Glutamatergic neuron (in vitro differentiated cells): ENCODE results near the gene SGSM2. TPM values are rescaled to one million over a fixed set of nuclear protein-coding genes. Genes with fewer than 3 reads are reported as not detected.
A peak's percentile ranks its signal among the peaks of the same experiment; 100 is the strongest.

ENCODE experiments used
- DNase-seq: peaks from one replicate; pipeline ENCODE4 v3.0.0; 2022
- H3K27ac Mint-ChIP-seq: one replicate; pipeline ENCODE4 v1.8.0; 2020; ENCODE audit warnings: mild to moderate bottlenecking, mixed read lengths, inconsistent platforms; ENCODE audit not compliant: unreplicated experiment
- H3K27me3 Mint-ChIP-seq: one replicate; pipeline ENCODE4 v1.8.0; 2020; ENCODE audit warnings: mild to moderate bottlenecking, moderate library complexity, mixed read lengths, inconsistent platforms; ENCODE audit not compliant: unreplicated experiment
- H3K36me3 Mint-ChIP-seq: one replicate; pipeline ENCODE4 v1.8.0; 2020; ENCODE audit warnings: mild to moderate bottlenecking, mixed read lengths, inconsistent platforms; ENCODE audit not compliant: unreplicated experiment
- H3K4me1 Mint-ChIP-seq: one replicate; pipeline ENCODE4 v1.8.0; 2020; ENCODE audit warnings: mild to moderate bottlenecking, low read depth, mixed read lengths, inconsistent platforms; ENCODE audit not compliant: unreplicated experiment
- H3K4me3 Mint-ChIP-seq: one replicate; pipeline ENCODE4 v1.8.0; 2020; ENCODE audit warnings: mild to moderate bottlenecking, mixed read lengths, inconsistent platforms; ENCODE audit not compliant: unreplicated experiment
- H3K9me3 Mint-ChIP-seq: one replicate; pipeline ENCODE4 v1.8.0; 2020; ENCODE audit warnings: mild to moderate bottlenecking, moderate library complexity, mixed read lengths, inconsistent platforms; ENCODE audit not compliant: unreplicated experiment
- total RNA-seq: library from RNA; stranded (reverse); fragmentation: NEBNext Ultra II Directional; extraction: Animal tissue kit (Norgen Biotek cat#: 25700); gene quantifications from one replicate; pipeline ENCODE4 v1.2.1, GENCODE V29; 2021; ENCODE audit not compliant: unreplicated experiment
- TF ChIP-seq, protein P1 (sequence below): fragments of 200-600 bp; sonication (generic); IDR thresholded peaks from one replicate; pipeline ENCODE4 v1.5.0; 2021; ENCODE audit not compliant: partially characterized antibody, unreplicated experiment

Gene SGSM2
- total RNA-seq, 1 donor from 2014 or later = 111 TPM

DNA sequence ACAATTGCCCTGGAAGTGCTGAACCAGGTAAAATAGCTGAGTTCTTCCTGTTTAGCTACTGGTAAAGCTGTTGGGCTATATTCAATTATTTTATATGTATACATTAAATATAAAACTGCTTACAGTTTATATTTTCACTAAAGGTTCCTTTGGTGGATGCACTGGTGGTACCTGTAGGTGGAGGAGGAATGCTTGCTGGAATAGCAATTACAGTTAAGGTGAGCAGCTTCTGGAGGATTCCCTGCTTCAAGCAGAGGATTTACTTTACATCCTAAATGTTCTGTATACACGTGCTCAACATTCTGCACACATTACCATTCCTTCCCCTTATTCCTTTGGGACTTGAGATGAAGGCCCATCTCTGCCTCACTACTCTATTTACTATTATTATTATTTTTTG lies 15.9 kb upstream of the SGSM2 start:
- H3K4me3 Mint-ChIP-seq = no peak overlapping the region
- TF ChIP-seq, protein P1, sequence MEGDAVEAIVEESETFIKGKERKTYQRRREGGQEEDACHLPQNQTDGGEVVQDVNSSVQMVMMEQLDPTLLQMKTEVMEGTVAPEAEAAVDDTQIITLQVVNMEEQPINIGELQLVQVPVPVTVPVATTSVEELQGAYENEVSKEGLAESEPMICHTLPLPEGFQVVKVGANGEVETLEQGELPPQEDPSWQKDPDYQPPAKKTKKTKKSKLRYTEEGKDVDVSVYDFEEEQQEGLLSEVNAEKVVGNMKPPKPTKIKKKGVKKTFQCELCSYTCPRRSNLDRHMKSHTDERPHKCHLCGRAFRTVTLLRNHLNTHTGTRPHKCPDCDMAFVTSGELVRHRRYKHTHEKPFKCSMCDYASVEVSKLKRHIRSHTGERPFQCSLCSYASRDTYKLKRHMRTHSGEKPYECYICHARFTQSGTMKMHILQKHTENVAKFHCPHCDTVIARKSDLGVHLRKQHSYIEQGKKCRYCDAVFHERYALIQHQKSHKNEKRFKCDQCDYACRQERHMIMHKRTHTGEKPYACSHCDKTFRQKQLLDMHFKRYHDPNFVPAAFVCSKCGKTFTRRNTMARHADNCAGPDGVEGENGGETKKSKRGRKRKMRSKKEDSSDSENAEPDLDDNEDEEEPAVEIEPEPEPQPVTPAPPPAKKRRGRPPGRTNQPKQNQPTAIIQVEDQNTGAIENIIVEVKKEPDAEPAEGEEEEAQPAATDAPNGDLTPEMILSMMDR = no peak
- DNase-seq = no peak
- H3K27me3 Mint-ChIP-seq = no peaks in the 10 kb centered on the region
- H3K27ac Mint-ChIP-seq = no peak overlapping the region
- H3K9me3 Mint-ChIP-seq = no peaks in the 10 kb centered on the region
- H3K4me1 Mint-ChIP-seq = no peaks in the 10 kb centered on the region
- no peaks in the 10 kb centered on the region for H3K36me3 Mint-ChIP-seq

DNA sequence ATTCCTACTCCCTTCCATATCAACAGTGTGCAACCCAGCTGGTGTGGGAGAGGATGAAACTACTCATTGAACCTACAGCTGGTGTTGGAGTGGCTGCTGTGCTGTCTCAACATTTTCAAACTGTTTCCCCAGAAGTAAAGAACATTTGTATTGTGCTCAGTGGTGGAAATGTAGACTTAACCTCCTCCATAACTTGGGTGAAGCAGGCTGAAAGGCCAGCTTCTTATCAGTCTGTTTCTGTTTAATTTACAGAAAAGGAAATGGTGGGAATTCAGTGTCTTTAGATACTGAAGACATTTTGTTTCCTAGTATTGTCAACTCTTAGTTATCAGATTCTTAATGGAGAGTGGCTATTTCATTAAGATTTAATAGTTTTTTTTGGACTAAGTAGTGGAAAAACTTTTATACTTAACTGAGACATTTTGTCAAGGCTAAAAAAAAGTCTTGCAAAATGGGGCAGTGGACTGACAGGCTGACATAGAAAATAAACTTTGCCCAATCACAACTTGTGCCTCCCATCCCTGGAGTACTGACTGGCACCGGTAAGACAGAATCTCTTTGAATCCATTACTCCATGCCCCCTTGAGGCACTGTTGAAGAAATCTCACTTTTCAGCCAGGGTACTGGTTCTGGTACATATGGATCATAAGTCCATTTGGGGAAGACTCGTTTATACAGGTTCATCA lies 13.5 kb upstream of the SGSM2 start:
- Mint-ChIP-seq H3K27ac (no peak overlapping the region), H3K4me3 (no peak overlapping the region), H3K27me3 (no peaks in the 10 kb centered on the region), H3K9me3 (no peaks in the 10 kb centered on the region), H3K4me1 (no peaks in the 10 kb centered on the region), H3K36me3 (no peaks in the 10 kb centered on the region)
- TF ChIP-seq, protein P1 = no peak
- no peak for DNase-seq

DNA sequence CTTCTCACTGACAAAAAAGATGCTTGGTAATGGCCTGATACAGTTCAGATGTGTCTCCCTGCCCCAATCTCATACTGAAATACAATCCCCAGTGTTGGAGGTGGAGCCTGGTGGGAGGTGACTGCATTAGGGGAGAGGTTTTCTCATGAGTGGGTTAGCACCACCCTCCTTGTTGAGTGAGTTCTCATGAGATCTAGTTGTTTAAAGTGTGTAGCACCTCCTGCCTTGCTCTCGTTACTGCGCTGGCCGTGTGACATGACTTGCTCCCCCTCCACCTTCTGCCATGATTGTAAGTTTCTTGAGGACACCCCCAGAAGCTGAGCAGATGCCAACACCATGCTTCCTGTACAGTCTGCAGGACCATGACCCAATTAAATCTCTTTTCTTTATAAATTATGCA lies 6.0 kb upstream of the SGSM2 start:
- peaks cover 4% of the 10 kb centered on the region for H3K27me3 Mint-ChIP-seq
- no peak overlapping the region for H3K27ac Mint-ChIP-seq
- H3K36me3 Mint-ChIP-seq = no peaks in the 10 kb centered on the region
- TF ChIP-seq, protein P1 = no peak
- no peak overlapping the region for H3K4me3 Mint-ChIP-seq
- H3K9me3 Mint-ChIP-seq = peaks cover 3% of the 10 kb centered on the region
- peaks cover 9% of the 10 kb centered on the region for H3K4me1 Mint-ChIP-seq
- no peak for DNase-seq

DNA sequence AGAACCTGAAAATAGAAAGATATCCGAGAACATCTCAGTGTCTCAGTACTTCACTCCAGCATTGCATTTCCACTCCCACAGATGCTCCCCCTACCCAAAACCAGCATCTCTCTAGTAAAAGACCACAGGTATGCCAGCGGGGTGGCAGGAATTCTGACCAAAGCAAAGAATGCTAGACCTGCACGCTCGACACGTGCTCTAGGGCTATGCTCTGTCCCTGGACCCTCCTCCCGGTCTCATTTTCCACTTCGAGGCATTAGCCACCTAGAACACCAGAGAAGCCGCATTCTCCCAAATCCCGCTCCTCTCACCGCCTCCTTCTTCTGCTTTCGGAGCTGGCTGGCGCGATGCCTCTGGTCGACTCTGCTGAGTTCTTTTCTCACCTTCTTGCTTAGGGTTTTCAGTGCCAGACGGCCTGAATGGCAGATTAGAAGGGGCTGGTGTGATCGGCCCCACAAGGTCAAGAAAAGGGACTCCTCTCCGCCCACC lies 1.5 kb upstream of the SGSM2 start:
- no peaks in the 10 kb centered on the region for H3K36me3 Mint-ChIP-seq
- DNase-seq = no peak
- H3K4me3 Mint-ChIP-seq = peak overlapping the region; percentile 99
- peaks cover 9% of the 10 kb centered on the region for H3K4me1 Mint-ChIP-seq
- H3K9me3 Mint-ChIP-seq = peaks cover 7% of the 10 kb centered on the region
- H3K27me3 Mint-ChIP-seq = peaks cover 4% of the 10 kb centered on the region
- H3K27ac Mint-ChIP-seq = no peak overlapping the region
- TF ChIP-seq, protein P1 = no peak

DNA sequence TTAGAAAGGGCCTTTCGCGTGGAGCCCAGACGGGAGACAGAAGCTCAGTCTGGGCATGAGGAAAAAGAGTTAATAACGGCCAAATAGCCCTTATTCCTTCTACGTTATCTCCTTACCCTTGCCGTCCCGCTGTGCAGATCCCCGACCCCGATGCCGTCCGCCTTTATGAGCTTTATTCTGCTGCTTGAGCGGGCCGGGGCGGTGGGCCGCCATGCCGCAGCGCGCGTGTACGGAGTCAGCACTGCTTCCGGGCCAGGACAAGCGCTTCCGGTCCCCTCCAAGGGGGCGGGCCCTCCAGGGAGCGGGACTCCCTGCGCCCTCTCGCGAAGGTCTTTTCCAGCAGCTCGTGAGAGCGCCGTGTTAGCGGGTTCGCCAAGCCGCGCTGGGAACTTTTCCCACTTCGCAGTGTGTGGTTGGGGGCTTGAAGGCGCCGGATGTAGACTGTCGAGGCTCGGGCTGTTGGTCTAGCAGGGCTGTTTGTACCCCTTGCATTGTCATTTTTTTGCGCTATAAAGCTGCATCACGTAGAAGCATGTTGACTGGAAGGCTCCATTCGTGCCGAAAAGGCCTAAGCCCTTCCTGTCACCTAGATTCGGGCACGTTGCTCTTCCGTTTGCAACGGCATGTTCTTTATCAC lies 968 bp upstream of the SGSM2 start, which contains the start of gene TSR1:
Gene TSR1, minus strand, starts transcription at position 243 of the 637 bp plus-strand sequence. Its CDS starts 30 bp downstream, at position 213.
- TF ChIP-seq, protein P1 = no peak
- Mint-ChIP-seq H3K27me3 (peaks cover 4% of the 10 kb centered on the region), H3K4me1 (peaks cover 9% of the 10 kb centered on the region), H3K27ac (peak within 1 kb of the TSS; percentile 81), H3K9me3 (peaks cover 7% of the 10 kb centered on the region), H3K4me3 (peak within 1 kb of the TSS; percentile 99), H3K36me3 (no peaks in the 10 kb centered on the region)
- peak; percentile 95 for DNase-seq
